ENCODE results near the gene AP4M1.
"Not testable (repeated sequence)": the region's sequence is repeated elsewhere in the genome, so short reads cannot be mapped to it uniquely, and the experiment has no call there.

AP4M1 gene

GRCh38 chr7:100132697-100133151, 31.3 kb downstream of the AP4M1 start:
- DNase-seq: peak; percentile 77

GRCh38 chr7:100137851-100138760, 36.7 kb downstream of the AP4M1 start:
- no peak for DNase-seq

GRCh38 chr7:100141555-100141949, 40.1 kb downstream of the AP4M1 start:
- no peak for DNase-seq

- no peak for DNase-seq
Observed at GRCh38 chr7:100142461-100142860, 41.0 kb downstream of the AP4M1 start.

GRCh38 chr7:100146350-100146749, 44.9 kb downstream of the AP4M1 start:
- not testable (repeated sequence) for DNase-seq

- no peak for DNase-seq
Observed at GRCh38 chr7:100147278-100147677, 45.8 kb downstream of the AP4M1 start.

GRCh38 chr7:100148225-100148558, 46.7 kb downstream of the AP4M1 start:
- no peak for DNase-seq

GRCh38 chr7:100148559-100149328, 47.3 kb downstream of the AP4M1 start, which contains the start of gene LAMTOR4:
LAMTOR4 (plus strand) TSS chr7:100148918; CDS start chr7:100148973, 55 bp downstream.
- peak; percentile 99 to 100 for DNase-seq

GRCh38 chr7:100152404-100152803, 51.0 kb downstream of the AP4M1 start:
- DNase-seq: peak in 1 of 2 donors; percentile 36

- no peak for DNase-seq
Observed at GRCh38 chr7:100152937-100153666, 51.7 kb downstream of the AP4M1 start.

GRCh38 chr7:100153708-100154535, 52.5 kb downstream of the AP4M1 start:
- no peak for DNase-seq

GRCh38 chr7:100154651-100155491, 53.4 kb downstream of the AP4M1 start:
- no peak for DNase-seq

- no peak for DNase-seq
Observed at GRCh38 chr7:100155553-100156317, 54.3 kb downstream of the AP4M1 start.

- peak; percentile 28 to 58 for DNase-seq
Observed at GRCh38 chr7:100156331-100157068, 55.1 kb downstream of the AP4M1 start.

- DNase-seq: no peak
Observed at GRCh38 chr7:100157069-100157333, 55.6 kb downstream of the AP4M1 start.

- peak in 1 of 2 donors; percentile 17 for DNase-seq
Observed at GRCh38 chr7:100157334-100158228, 56.1 kb downstream of the AP4M1 start.

Measured in CD4-positive, alpha-beta T cell treated with Interleukin-4 for 1 hour (primary cell).